ENCODE measurements around the gene CPNE4.
A peak's percentile ranks its signal among the peaks of the same experiment; 100 is the strongest.
"Not testable (repeated sequence)": the region's sequence is repeated elsewhere in the genome, so short reads cannot be mapped to it uniquely, and the experiment has no call there.

CPNE4 gene

DNA sequence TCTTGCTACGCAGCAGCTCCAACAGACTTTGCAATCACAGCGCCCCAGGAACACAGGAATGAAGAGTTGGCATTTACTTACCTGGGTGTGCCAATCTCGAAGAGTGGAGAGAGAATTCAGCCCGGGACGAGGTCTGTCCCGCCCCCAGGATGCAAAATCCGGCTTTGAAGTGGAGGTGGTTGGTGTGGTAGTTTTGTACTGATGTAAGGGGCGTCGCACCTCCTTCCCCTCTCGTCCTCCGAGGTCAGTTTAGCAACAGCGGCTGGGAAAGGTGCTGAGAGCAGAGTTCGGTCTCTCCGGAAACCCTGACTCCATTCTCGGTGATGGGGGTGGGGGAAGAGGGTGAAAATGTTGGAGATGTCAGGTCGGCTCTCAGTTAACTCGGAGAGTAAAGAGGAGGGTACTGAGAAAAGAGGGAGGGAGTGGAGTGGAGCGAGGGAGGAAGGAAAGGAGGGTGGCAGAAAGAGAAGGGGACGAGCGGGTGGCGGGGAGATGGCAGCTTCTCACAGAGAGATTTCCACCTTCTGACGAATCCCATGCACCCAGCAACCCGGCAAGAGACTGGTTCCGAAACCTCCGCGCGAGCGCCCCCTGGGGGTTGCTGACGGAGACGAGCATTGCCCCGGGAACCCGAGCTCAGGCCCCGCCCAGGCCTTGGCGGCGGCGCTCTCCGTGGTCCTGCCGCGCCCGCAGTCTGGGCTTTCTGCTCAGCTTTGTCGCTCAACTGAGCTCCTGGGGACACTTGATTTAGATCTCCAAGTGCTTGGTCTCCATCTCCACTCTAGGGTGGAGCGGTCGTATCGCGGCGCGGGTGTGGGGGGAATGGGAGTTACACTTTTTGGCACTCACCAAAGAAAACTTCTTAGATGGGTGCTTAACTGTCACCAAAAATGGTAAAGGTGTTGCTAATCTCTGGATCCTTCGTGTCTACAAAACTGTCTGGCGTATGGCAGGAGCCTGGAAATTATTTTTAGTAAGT lies at the start of gene CPNE4:
TSS of gene CPNE4 (minus strand) at position 529 of the 979 bp plus-strand sequence.
- peak; percentile 88 for DNase-seq

DNA sequence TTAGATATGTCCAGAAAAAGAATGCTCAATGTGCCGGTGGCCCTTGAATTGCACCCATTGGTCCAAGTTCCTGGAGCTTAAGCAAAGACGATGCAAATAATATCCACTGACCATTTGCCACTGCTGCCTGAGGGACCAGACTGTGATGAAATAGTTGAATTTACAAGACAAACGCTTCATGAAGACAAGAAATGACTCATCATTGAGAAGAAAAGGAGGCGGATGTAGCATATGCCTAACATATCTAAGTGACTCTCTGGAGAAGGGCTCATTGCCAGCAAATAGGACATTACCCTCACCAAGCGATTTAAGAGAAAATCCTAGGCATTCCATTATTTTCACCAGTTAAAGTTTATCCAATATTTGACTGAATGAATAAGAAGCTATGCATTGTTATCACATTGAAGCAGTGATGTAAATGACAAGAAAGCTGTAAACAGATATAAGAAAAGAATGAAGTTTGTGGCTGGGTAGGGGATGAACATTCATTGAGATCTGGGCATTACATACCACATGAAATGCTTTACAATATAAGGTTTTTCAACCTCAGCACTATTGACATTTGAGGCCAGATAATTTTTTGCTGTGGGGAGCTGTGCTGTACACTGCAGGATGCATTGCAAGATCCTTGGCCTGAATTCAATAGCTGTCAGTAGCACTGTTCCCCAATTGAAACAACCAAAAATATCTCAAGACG lies 48.9 kb upstream of the CPNE4 start:
- DNase-seq, result peak; percentile 55

DNA sequence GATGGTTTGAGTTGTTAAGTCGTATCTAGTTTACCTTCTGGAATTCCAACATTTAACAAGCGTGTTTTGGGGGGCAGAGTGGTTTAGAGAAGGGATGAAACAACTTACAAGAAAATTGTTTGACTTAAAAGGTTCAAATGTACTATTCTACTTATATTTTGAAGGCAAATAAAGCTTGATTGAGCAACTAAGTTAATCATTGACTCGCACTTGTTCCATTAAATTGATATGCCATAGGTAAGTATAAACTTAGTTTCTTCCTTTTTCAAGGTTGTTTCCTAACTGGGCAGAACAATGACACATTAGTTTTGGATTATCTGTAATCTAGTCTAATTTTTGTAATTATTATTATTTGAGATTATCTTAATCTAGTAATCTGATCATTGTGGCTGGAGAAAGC lies 48.3 kb upstream of the CPNE4 start:
- peak; percentile 24 for DNase-seq

DNA sequence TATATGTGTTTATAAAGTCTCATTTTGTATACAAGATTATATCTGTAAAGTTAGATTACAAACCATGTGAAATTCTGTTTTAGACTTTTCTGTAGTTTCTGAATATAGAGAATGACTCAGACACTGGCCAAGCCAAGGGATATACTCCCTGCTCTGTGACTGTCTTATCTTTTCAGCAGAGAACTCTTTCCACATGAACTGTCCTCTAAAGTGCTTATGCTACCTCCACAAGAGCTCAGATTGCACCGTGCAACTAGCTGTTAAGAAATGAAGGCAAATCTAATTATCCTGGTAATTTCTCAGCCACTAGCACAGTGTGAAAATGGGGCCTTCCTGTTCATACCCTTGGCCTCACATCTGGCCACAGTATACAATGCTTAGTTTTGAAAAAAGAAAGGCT lies 44.3 kb upstream of the CPNE4 start:
- DNase-seq, result no peak

DNA sequence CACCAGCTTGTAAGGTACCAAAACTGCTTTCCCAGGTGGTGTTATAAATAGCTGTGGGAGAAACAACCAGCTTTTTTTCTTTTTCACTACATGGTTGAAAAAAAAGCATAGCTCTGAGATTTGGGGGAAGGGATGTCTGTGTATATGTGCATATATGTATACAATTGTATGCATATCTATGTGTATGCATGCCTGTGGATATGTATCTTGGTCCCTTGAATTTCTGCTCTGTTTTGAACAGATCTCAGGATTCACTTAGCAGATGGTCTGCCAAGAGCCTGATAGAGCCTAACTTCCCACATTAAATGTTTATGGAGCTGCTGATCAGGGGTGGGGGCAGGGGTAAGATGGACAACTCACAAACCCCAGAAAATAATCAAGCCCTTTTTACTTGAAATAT lies 39.0 kb upstream of the CPNE4 start:
- no peak for DNase-seq

DNA sequence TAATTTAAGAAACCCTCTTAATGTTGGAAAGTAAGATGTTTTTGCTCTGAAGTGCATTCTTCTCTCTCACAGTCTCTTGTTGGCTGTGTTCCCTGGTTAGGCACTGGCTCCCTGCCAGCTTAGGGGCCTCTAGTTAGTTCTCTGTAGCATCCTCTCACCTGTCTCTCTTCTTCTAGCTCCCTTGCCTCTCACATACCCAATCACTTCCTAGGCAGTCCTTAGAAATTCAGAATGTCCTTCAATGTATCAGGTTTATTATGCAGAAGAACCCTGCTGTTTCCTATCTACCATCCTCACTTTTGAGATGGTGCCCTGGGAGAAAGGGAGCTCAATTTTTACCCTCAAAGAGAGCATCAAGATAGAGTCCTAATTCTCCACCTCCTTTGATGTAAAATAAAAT lies 36.2 kb upstream of the CPNE4 start:
- DNase-seq, result peak; percentile 33

DNA sequence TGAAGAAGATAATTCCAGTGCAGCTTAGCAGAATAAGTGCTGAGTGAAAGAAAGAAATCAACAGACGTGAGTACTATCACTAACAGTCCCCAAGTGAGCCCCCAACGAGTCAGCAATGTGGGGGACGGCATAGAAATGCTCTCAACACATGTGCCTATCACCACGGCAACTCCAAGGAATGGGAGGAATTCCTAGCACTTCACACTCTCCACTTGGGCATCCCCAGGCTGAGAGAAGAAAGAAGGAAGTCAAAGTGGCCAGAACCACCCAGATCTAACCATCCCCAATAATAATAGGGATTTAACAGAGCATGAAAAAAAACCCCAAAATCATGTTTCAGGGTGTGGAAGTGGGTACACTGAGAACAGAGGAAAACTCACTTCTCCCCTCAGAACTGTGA lies 29.3 kb upstream of the CPNE4 start:
- DNase-seq, result no peak

DNA sequence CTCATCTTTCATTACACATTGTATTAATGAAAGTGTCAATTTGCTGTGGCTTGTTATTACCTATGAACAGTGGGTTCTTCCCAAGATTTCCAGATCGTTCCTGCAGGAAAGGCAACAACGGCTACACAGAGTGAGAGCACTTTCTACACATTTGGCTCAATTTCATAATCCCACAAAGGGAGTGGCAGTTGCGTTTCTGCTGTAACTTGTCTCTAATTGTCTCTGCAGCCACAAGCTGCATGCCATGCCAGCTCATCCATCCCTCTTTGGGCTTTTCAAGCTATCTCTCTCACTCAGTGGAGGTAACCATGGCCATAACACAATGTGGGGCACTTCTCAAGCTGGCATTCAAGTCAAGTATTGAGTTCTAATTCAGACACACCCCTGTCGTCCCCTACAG lies 27.7 kb upstream of the CPNE4 start:
- no peak for DNase-seq

DNA sequence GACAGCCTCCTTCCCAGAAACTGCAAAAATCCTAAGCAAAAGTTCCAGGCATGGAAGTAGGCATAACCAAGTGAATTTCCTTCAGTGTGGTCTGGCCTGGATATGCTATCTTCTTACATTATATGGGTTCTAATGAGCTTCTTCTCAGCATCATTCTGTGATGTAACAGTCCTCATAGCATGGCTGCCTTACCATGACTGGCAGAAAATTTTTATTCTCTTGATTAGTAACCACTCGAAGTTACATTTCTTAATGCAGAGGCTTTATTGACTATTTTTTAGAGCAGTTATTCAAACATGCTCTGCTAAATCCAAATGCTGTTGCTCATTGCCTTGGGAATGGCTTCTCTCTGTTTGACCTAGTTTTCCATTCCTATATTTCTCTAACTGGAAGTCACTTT lies 21.1 kb upstream of the CPNE4 start:
- DNase-seq, result no peak

DNA sequence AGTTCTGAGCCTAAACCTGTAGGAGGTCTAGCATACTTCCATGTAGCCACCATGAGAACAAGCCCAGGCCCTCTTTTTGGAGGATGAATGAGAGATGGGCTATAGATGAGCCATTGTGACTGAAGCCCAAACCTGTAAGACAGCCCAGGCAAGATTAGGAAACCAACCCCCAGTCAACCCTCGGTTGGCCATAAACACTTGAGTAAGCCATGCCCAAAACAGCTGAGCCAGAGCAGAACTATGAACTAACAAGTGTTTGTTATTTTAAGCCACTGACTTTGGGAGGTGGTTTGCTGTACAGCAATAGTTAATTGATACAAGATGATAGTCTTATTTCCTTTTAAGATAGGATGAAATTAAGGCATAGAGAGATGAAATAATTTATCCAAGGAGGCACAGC lies 12.4 kb upstream of the CPNE4 start:
- no peak for DNase-seq

DNA sequence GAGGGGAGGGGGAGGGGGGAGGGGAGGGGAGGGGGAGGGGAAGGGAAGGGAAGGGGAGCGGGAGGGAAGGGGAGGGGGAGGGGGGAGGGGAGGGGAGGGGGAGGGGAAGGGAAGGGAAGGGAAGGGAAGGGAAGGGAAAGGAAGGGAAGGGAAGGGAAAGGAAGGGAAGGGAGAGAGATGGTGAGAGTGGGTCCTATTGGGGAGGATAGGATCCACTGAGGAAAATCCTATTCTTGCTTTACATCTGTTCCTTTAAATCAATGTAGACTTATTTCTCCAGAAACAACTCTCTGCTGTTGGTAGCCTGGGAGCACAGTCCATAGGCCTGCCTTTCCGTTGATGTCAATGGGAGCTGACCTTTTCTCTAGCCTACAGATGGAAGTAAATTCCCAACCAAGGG lies 10.1 kb upstream of the CPNE4 start:
- DNase-seq, result not testable (repeated sequence)

DNA sequence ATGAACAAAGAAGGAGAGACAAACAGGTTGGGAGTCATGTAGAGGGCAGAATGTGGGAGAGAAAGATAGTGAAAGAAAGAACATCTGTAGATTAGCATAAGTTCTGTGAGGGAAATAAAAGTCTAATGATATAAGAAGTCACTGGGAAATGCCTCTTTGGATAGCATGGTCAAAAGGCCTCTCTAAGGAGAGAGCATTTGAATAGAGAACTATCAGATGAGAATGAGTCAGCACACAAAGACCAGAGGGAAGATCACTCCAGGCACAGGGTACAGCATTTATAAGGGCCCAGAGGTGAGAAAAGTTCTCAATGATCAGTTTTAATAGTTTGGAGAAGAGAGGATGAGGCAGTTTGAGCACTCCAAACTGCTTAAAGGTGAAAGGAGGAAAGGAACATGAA lies 7.9 kb upstream of the CPNE4 start:
- peak; percentile 1 for DNase-seq

DNA sequence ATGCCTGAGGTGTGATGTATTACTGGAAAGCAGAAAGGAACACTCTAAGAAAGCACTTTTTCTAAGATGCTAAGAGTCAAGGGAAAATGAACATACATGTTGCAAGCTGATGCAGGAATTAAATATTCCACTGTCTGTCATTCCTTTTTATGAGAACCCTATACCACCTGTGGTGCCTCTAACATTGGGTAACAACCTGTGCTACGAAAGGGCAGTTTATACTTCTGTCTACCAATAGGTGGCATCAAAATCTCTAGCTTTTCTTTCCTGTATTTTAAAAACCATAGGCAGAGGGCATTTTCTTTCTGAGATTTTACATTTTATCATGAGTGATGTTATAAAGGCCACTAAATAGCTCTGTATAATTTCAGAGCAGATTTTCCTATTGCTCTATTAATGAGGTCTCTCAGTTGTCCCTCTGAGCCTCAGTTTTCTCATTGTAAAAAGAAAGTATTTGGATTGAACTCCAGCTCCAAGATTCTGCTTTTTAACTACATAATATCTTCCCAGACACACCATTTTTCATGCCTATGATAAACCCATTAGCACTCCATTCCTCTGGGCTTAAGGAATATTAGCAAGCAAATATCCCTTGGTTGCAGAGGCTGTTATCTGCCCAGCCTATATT lies 3.5 kb upstream of the CPNE4 start:
- peak; percentile 65 for DNase-seq

DNA sequence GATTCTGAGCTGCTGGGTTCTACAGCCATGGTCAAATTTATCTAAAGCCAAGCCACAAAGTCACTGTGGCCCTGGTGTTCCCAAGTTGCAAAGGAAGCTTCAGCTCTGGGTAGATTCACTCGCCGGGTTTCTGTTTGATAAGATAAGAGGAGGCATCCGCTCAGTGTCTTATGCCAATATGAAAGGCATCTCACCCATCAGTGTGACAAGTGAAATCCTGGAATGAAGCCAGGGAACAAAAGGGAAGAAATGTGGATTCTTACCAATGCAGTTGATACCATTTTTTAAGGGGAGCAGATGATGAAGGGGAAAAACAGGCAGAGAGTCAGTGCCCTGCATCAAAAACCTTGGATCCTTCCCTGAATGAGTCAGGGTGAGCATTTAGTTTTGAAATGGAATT lies 2.8 kb upstream of the CPNE4 start:
- DNase-seq, result no peak

DNA sequence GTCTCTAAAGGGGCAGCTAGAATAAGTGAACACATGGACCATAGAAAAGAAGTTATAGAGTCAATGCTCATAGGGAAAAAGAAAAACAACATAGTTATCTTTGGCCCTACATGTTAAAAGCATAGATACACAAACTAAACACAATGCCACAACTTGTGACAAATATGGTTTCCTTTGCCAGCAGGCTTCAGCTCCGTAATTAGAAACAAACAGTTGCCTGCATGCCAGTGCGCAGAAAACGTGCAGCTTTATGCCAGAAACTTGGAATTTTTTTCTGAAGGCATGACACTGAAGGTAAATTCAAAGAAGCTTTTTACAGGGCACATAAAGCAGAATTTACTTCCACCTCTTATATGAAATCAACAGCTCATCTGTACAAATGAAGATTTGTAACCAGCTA lies 2.2 kb upstream of the CPNE4 start:
- no peak for DNase-seq

DNA sequence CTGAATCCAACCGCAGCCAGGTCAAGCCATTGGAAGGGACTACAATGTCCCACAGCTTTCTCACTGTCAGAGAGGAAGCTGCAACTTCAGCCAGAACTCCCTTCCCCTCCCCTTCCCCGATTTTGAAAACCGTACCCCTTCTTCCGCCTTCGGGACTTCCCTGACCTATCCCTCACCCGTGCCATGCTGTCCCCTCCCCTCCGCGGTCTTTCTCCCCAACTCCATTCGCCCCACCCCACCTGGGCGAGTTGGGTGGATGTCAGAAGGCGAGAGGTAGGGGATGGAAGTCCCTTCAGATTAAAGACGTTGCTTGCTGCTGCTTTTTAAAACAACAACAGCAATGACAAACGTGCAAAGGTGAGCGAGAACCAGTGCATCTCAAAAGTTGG lies 723 bp downstream of the CPNE4 start:
- no peak for DNase-seq

DNA sequence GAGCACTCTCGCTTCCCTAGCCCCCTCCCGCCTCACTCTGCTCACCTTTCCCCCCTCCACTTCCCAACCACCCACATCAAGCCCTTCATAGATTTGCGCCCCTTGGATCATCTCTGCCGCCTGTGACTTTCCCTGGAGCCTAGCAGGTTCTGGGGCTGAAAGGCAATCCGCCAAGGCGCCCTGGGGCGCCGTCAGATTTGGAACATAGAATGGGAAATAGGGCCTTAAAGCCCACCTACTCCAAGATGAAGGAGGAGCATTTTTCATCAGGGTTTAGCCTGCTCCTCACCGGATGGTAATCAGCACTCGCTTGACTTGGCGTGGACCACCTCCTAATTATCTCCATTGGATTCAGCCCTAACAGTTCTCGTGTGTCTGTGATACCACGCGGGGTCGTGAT lies 1.3 kb downstream of the CPNE4 start:
- no peak for DNase-seq

DNA sequence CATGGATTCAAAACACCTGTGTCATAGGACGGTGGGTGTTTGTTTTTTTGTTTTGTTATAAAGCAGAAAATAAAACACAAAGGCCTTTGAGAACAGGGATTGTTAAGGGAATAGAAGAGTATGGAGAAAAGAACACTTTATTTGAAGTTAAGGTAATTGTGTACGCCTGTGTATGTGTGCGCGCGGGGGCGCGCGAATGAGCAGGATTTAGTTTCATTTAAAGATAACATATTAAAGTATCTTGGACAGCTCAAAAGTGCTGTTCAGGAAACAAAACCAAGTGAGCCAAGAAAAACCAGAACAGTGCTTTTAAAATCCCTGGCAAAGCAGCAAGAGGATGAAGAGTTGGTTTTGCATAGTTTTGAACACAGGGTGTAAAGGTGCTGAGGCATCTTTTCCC lies 1.9 kb downstream of the CPNE4 start:
- no peak for DNase-seq

DNA sequence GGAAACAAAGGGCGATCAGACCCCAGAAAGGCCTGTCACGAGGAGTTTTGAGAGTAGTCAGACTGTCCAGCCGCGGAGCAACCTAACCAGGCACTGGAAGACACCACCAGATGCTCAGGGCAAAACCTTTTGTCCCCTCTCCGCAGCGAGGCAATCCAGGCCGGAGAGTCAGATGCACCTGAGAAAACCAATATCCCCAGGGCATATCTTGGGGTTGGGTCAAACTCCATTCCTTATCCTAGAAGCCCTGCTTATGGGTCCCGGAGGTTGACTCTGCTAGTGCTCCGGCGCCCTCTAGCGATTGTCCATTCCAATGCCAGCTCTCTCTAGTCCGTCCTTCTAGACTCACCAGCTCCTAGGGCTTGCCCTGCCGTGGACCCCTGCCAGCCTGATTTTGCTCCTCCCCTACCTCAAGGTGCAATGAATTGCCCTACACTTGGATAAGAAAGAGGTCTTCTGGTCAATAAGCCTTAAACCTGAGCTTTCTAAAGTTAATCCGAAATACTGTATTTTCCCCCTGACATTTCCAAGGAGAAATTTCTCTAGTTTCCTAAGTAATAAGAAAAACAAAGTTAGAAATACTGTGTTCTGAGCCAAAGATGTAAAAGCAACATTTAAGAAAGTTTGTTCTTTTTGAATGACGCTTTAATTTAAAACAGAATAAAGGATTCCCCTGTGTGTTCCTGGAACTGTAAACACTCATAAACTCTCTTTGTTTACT lies 5.5 kb downstream of the CPNE4 start:
- peak; percentile 87 for DNase-seq

DNA sequence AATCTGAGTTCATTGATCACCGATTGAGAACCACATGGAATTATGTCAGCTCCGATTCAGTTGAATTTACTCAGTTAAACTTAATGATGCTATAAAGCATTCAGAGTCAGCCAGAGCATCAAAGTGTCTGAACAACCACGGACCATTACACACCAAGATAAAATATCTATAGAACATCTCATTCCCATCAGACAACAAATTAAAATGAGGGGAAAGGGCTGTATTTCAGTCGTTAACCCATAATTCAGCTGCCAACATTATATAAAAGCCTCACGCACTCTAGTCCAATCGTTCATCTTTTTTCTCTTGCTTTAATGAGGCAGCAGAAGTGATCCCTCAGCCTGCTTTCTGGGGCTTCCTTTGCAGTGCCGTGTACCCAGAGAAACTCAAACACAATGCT lies 11.9 kb downstream of the CPNE4 start:
- DNase-seq, result no peak

DNA sequence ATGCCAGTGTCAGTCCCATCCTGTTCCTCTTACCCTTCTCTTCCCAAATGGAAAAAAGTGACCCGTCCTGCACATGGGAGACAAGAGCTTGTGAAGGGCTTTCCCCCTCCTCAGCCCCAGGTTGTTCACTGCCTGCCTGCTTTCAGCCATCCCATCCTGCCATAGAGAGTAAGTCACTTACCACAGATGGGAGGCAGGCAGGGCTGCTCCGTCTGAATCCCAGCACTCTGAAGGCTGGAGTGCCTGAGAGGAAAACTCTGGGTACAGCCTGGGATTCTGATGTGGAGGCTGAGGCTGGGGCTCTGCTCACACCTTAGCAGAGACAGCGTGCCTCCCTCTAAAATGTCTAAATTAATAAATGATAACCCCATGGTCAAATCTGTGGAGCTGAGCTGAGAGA lies 14.8 kb downstream of the CPNE4 start:
- DNase-seq, result no peak

DNA sequence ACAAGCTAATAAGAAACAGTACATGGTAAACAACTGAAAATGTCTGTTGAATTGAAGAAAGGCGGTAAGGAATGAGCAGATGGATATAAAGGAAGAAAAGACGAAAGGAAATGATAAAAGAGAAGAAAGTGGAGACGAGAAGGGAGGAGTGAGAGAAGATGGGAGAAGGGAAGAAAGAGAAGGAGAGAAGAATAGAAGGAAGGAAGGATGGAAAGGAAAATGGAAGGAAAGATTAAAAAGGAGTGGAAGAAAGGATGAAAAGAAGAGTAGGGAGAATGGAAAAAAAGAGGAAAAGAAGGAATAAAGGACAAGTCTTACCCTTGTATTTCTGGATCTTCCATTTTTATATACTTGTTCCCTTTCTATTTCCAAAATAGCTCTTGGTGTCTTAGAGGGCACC lies 17.7 kb downstream of the CPNE4 start:
- no peak for DNase-seq
